H9 (cell line): Measurements from ENCODE around the gene ZSWIM5. TPM values are rescaled to one million over a fixed set of nuclear protein-coding genes. Genes with fewer than 3 reads are reported as not detected.

Experiments used
- DNase-seq: peaks from one replicate; pipeline ENCODE4 v3.0.0-alpha.2; 2017
- H2AFZ ChIP-seq: one replicate; pipeline ENCODE4 v1.6.1; 2013; ENCODE audit warnings: mild to moderate bottlenecking, low read length, control low read depth, moderate library complexity
- H2AK5ac ChIP-seq: 2 replicates; pipeline ENCODE4 v1.6.1; 2013; ENCODE audit warnings: low read length, control low read depth, mixed read lengths; ENCODE audit not compliant: insufficient read length
- H2BK120ac ChIP-seq: one replicate; pipeline ENCODE4 v1.6.1; 2013; ENCODE audit warnings: low read depth, mild to moderate bottlenecking, low read length, control low read depth, inconsistent platforms; ENCODE audit not compliant: poor library complexity, severe bottlenecking
- H2BK12ac ChIP-seq: 2 replicates; pipeline ENCODE4 v1.6.1; 2013; ENCODE audit warnings: low read length, control low read depth, mixed read lengths, low read depth; ENCODE audit not compliant: insufficient read length
- H2BK15ac ChIP-seq: 2 replicates; pipeline ENCODE4 v1.6.1; 2013; ENCODE audit warnings: low read depth, low read length, control low read depth
- H2BK20ac ChIP-seq: one replicate; pipeline ENCODE4 v1.6.1; 2013; ENCODE audit warnings: low read depth, mild to moderate bottlenecking, low read length, control low read depth, inconsistent platforms; ENCODE audit not compliant: poor library complexity, severe bottlenecking
- H2BK5ac ChIP-seq: 2 replicates; pipeline ENCODE4 v1.6.1; 2013; ENCODE audit warnings: low read length, control low read depth, mixed read lengths; ENCODE audit not compliant: insufficient read length
- H3K14ac ChIP-seq: 2 replicates; pipeline ENCODE4 v1.6.1; 2013; ENCODE audit warnings: low read length, control low read depth; ENCODE audit not compliant: insufficient read depth
- H3K18ac ChIP-seq: 2 replicates; pipeline ENCODE4 v1.6.1; 2013; ENCODE audit warnings: low read depth, mild to moderate bottlenecking, mixed read lengths, low read length, control low read depth; ENCODE audit not compliant: insufficient read length
- H3K23ac ChIP-seq: 2 replicates; pipeline ENCODE4 v1.6.1; 2013; ENCODE audit warnings: low read length, control low read depth, mixed read lengths, low read depth; ENCODE audit not compliant: insufficient read length
- H3K23me2 ChIP-seq: 2 replicates; pipeline ENCODE4 v1.6.1; 2013; ENCODE audit warnings: low read depth, mild to moderate bottlenecking, mixed read lengths, low read length, control low read depth; ENCODE audit not compliant: insufficient read length, poor library complexity, severe bottlenecking
- H3K27ac ChIP-seq: 2 replicates; pipeline ENCODE4 v1.5.1; 2013; ENCODE audit warnings: low read length, control low read depth, mixed read lengths, low read depth; ENCODE audit not compliant: insufficient read length
- H3K27me3 ChIP-seq: 2 replicates; pipeline ENCODE4 v1.6.1; 2013; ENCODE audit warnings: low read length, control low read depth, inconsistent platforms; ENCODE audit not compliant: insufficient read depth
- H3K4ac ChIP-seq: 2 replicates; pipeline ENCODE4 v1.6.1; 2013; ENCODE audit warnings: low read depth, mild to moderate bottlenecking, control low read depth, inconsistent platforms, low read length, moderate library complexity
- H3K4me1 ChIP-seq: 2 replicates; pipeline ENCODE4 v1.6.1; 2013; ENCODE audit warnings: low read length, control low read depth, inconsistent platforms; ENCODE audit not compliant: insufficient read depth
- H3K4me2 ChIP-seq: 2 replicates; pipeline ENCODE4 v1.6.1; 2013; ENCODE audit warnings: low read length, control low read depth, mixed read lengths; ENCODE audit not compliant: insufficient read length, insufficient read depth
- H3K56ac ChIP-seq: 2 replicates; pipeline ENCODE4 v1.6.1; 2013; ENCODE audit warnings: low read depth, mild to moderate bottlenecking, mixed read lengths, low read length, control low read depth; ENCODE audit not compliant: insufficient read length
- H3K79me1 ChIP-seq: 2 replicates; pipeline ENCODE4 v1.6.1; 2013; ENCODE audit warnings: low read depth, mild to moderate bottlenecking, moderate library complexity, low read length, control low read depth, inconsistent platforms; ENCODE audit not compliant: insufficient read depth, poor library complexity, severe bottlenecking
- H3K79me2 ChIP-seq: 2 replicates; pipeline ENCODE4 v1.6.1; 2013; ENCODE audit warnings: low read length, control low read depth, inconsistent platforms; ENCODE audit not compliant: insufficient read depth
- H3K9ac ChIP-seq: 2 replicates; pipeline ENCODE4 v1.6.1; 2013; ENCODE audit warnings: low read length, control low read depth, mixed read lengths; ENCODE audit not compliant: insufficient read length; ENCODE audit errors: extremely low read depth
- H3K9me3 ChIP-seq: one replicate; pipeline ENCODE4 v1.6.1; 2013; ENCODE audit warnings: low read depth, low read length, inconsistent platforms; ENCODE audit not compliant: control insufficient read depth
- H3T11ph ChIP-seq: one replicate; pipeline ENCODE4 v1.6.1; 2013; ENCODE audit warnings: mild to moderate bottlenecking, low read length, control low read depth, inconsistent platforms
- H4K20me1 ChIP-seq: one replicate; pipeline ENCODE4 v1.6.1; 2013; ENCODE audit not compliant: control insufficient read depth, insufficient read length, insufficient read depth
- H4K5ac ChIP-seq: 2 replicates; pipeline ENCODE4 v1.6.1; 2013; ENCODE audit warnings: low read depth, mild to moderate bottlenecking, mixed read lengths, low read length, control low read depth; ENCODE audit not compliant: insufficient read length
- H4K8ac ChIP-seq: replicated peaks from 2 replicates; pipeline ENCODE4 v1.6.1; 2013; ENCODE audit warnings: low read length, control low read depth, mixed read lengths, low read depth; ENCODE audit not compliant: insufficient read length
- H4K91ac ChIP-seq: 2 replicates; pipeline ENCODE4 v1.6.1; 2013; ENCODE audit warnings: low read depth, mild to moderate bottlenecking, moderate library complexity, mixed read lengths, low read length, control low read depth; ENCODE audit not compliant: insufficient read length
- H3K27ac Mint-ChIP-seq, 3 experiments: 2 replicates in 2 of 3; 3 replicates in 1 of 3; pipeline ENCODE4 v1.8.0; 2020 to 2021; ENCODE audit warnings: mixed read lengths in 3 of 3, mild to moderate bottlenecking in 1 of 3, moderate library complexity in 1 of 3
- H3K27me3 Mint-ChIP-seq: 2 replicates; pipeline ENCODE4 v1.8.0; 2021; ENCODE audit warnings: low read depth, mild to moderate bottlenecking, moderate library complexity, mixed read lengths
- H3K36me3 Mint-ChIP-seq, 3 experiments: 2 replicates in 2 of 3; 3 replicates in 1 of 3; pipeline ENCODE4 v1.8.0; 2020 to 2021; ENCODE audit warnings: low read depth in 3 of 3, mixed read lengths in 3 of 3; ENCODE audit not compliant: insufficient read depth in 1 of 3
- H3K4me1 Mint-ChIP-seq, 2 experiments: 2 replicates each; pipeline ENCODE4 v1.8.0; 2020; ENCODE audit warnings: mixed read lengths in 2 of 2
- H3K4me3 Mint-ChIP-seq, 2 experiments: 2 replicates in 1 of 2; 3 replicates in 1 of 2; pipeline ENCODE4 v1.8.0; 2020 to 2021; ENCODE audit warnings: mild to moderate bottlenecking in 2 of 2, mixed read lengths in 2 of 2, moderate library complexity in 1 of 2
- H3K9me3 Mint-ChIP-seq, 2 experiments: 2 replicates in 1 of 2; 3 replicates in 1 of 2; pipeline ENCODE4 v1.8.0; 2020; ENCODE audit warnings: mild to moderate bottlenecking in 2 of 2, mixed read lengths in 2 of 2, moderate library complexity in 1 of 2
- CTCF ChIP-seq: fragments of 200-600 bp; sonication (generic); conservative IDR thresholded peaks from 3 replicates; pipeline ENCODE4 v1.8.0; 2021; ENCODE audit warnings: antibody characterized with exemption, mild to moderate bottlenecking
- WGBS: extraction: QIAGEN DNeasy Blood & Tissue Kit; methylation state at CpG from one replicate; pipeline ENCODE4 v1.1.7; 2013; ENCODE audit warnings: missing lambda C conversion rate, low lambda C conversion rate, mixed read lengths; ENCODE audit not compliant: insufficient read length; ENCODE audit errors: extremely low coverage; 5-methylcytosine and 5-hydroxymethylcytosine counted together
- long read RNA-seq: library from polyadenylated mRNA; unstranded; transcript quantifications from one replicate; pipeline ENCODE4 v2.0.0, GENCODE V29; 2020
- total RNA-seq: library from RNA; stranded (reverse); gene quantifications from 2 replicates; pipeline ENCODE4 v1.2.1, GENCODE V29; 2021

ZSWIM5 gene
- total RNA-seq: 3.4 and 3.5 TPM in 2 replicates
- long read RNA-seq, partial matches to known transcripts: 1 of 1 reads
- long read RNA-seq, other reads (novel, unspliced or antisense): 0 of 1 reads

- Histone ChIP-seq H4K91ac (no peak within 1 kb of the TSS), H3K27me3 (peaks cover 13% of the 10 kb centered on the region; the same call in 1 of the 2 replicates), H3K14ac (peak within 1 kb of the TSS; percentile 97), H3K23ac (no peak within 1 kb of the TSS), H4K5ac (no peak within 1 kb of the TSS), H3K56ac (no peak within 1 kb of the TSS), H3K79me2 (no peaks in the 10 kb centered on the region), H3K79me1 (no peaks in the 10 kb centered on the region), H2AK5ac (no peak within 1 kb of the TSS), H2BK12ac (no peak within 1 kb of the TSS), H2AFZ (no peak within 1 kb of the TSS), H4K20me1 (no peaks in the 10 kb centered on the region), H3K9ac (peak within 1 kb of the TSS; percentile 77), H3K4ac (no peak within 1 kb of the TSS), H3K4me1 (no peaks in the 10 kb centered on the region), H3K23me2 (peaks cover 11% of the 10 kb centered on the region), H2BK5ac (no peak within 1 kb of the TSS), H2BK120ac (no peak within 1 kb of the TSS), H2BK20ac (no peak within 1 kb of the TSS), H4K8ac (no peak within 1 kb of the TSS), H3K18ac (peak within 1 kb of the TSS; percentile 83), H2BK15ac (no peak within 1 kb of the TSS; the same call in 1 of the 2 replicates), H3T11ph (no peak within 1 kb of the TSS), H3K9me3 (no peaks in the 10 kb centered on the region), H3K27ac (no peak within 1 kb of the TSS), H3K4me2 (peak within 1 kb of the TSS; percentile 73)
- peak within 1 kb of the TSS in 1 of 3 experiments; percentile 73; a peak in 1 of 7 replicates for H3K27ac Mint-ChIP-seq
- WGBS: no CpG with 5 or more reads among the region's 118 CpGs
- H3K4me3 Mint-ChIP-seq: peak within 1 kb of the TSS; percentile 79 to 98
- no peaks in the 10 kb centered on the region; a peak in 1 of 7 replicates for H3K36me3 Mint-ChIP-seq
- peaks cover 26 to 30% of the 10 kb centered on the region in 2 experiments for H3K4me1 Mint-ChIP-seq
- DNase-seq: peak; percentile 61
- H3K27me3 Mint-ChIP-seq: peaks cover 63% of the 10 kb centered on the region
- TF ChIP-seq CTCF: no peak
- no peaks in the 10 kb centered on the region; a peak in 1 of 5 replicates for H3K9me3 Mint-ChIP-seq
These were observed at the start of gene ZSWIM5 for GRCh38 chr1:45205910-45206721. Gene ZSWIM5 (minus strand): TSS chr1:45206605. CDS start chr1:45206350, 255 bp downstream.
